Lung (tissue), 12 donors: ENCODE data around the gene CNOT11. TPM values are rescaled to one million over a fixed set of nuclear protein-coding genes. Genes with fewer than 3 reads are reported as not detected.
"Not testable (repeated sequence)": the region's sequence is repeated elsewhere in the genome, so short reads cannot be mapped to it uniquely, and the experiment has no call there.

Experiments
- ATAC-seq: fragments of 200-7000 bp; cut with Tn5 transposase; one replicate; pipeline ENCODE4 v1.9.1; 2020; ENCODE audit warnings: moderate number of reproducible peaks; ENCODE audit not compliant: insufficient read depth, low FRiP score
- DNase-seq, 3 donors: peaks; one replicate each; pipeline ENCODE4 v3.0.0-alpha.2; 2013 to 2017
- H3K27ac ChIP-seq, 2 donors: one replicate each; pipeline ENCODE4 v1.5.1; 2013; ENCODE audit warnings: mild to moderate bottlenecking in 2 of 2, moderate library complexity in 2 of 2, control low read depth in 1 of 2, inconsistent platforms in 1 of 2, low read depth in 1 of 2, low read length in 1 of 2
- H3K27me3 ChIP-seq, 3 donors: one replicate each; pipeline ENCODE4 v1.5.1; 2013; ENCODE audit warnings: low read length in 2 of 3; ENCODE audit not compliant: control insufficient read depth in 3 of 3, insufficient read depth in 3 of 3
- H3K36me3 ChIP-seq, 4 donors: one replicate each; pipeline ENCODE4 v1.5.1; 2013; ENCODE audit warnings: low read length in 4 of 4, mild to moderate bottlenecking in 1 of 4, moderate library complexity in 1 of 4; ENCODE audit not compliant: control insufficient read depth in 4 of 4, insufficient read depth in 4 of 4
- H3K4me1 ChIP-seq, 5 donors: one replicate each; pipeline ENCODE4 v1.5.1; 2013; ENCODE audit warnings: low read length in 5 of 5, mild to moderate bottlenecking in 2 of 5, moderate library complexity in 1 of 5; ENCODE audit not compliant: control insufficient read depth in 5 of 5, insufficient read depth in 5 of 5
- H3K4me3 ChIP-seq: one replicate; pipeline ENCODE4 v1.5.1; 2013; ENCODE audit warnings: mild to moderate bottlenecking, control low read depth, moderate library complexity
- H3K9ac ChIP-seq, 2 donors: one replicate each; pipeline ENCODE4 v1.5.1; 2013; ENCODE audit warnings: low read length in 2 of 2, control low read depth in 1 of 2; ENCODE audit not compliant: insufficient read depth in 1 of 2
- H3K9me3 ChIP-seq, 4 donors: one replicate each; pipeline ENCODE4 v1.5.1; 2013; ENCODE audit warnings: low read length in 3 of 4, mild to moderate bottlenecking in 1 of 4, moderate library complexity in 1 of 4; ENCODE audit not compliant: control insufficient read depth in 4 of 4, insufficient read depth in 3 of 4
- CTCF ChIP-seq: IDR thresholded peaks from 2 replicates; pipeline ENCODE4 v1.5.1; 2012; ENCODE audit warnings: mild to moderate bottlenecking; ENCODE audit errors: control extremely low read depth, extremely low read depth
- WGBS, 2 donors: extraction: QIAGEN DNeasy Blood & Tissue Kit; methylation state at CpG; one replicate each; pipeline ENCODE4 v1.1.7; 2013; 5-methylcytosine and 5-hydroxymethylcytosine counted together
- polyA plus RNA-seq, 2 donors: library from polyadenylated mRNA; stranded (reverse); fragments of 200-250 nt; gene quantifications; one replicate each; pipeline ENCODE4 v1.2.1, GENCODE V29; 2013
- total RNA-seq, 2 donors: library from RNA; depleted of rRNA in 1 of 2; stranded (reverse); fragments of >200 nt in 1 of 2; gene quantifications; one replicate each; pipeline ENCODE4 v1.2.1, GENCODE V29; 2014 to 2021
- donor health status: control.
- donor health status: control.
- donor health status: Bipolar disorder and iron deficiency.
- donor health status: healthy.
- donor health status: DM: yes; HTN: yes; CAD: no.

Gene CNOT11
- total and polyA plus RNA-seq, 4 donors: 16.4 to 32.5 (median 23.7) TPM

GRCh38 chr2:101208830-101209229 is 43.9 kb upstream of the CNOT11 start:
- ATAC-seq (no peak), DNase-seq (no peak)
- WGBS, 2 donors: 72% methylated on average over 4 of the region's 4 CpGs
- no peaks in the 10 kb centered on the region for H3K4me1 ChIP-seq
- no peak overlapping the region for H3K4me3 ChIP-seq
- no peak overlapping the region for H3K27ac ChIP-seq
- H3K9ac ChIP-seq: no peak overlapping the region
- H3K27me3 ChIP-seq: no peaks in the 10 kb centered on the region
- no peak for TF ChIP-seq CTCF
- H3K9me3 ChIP-seq: no peaks in the 10 kb centered on the region
- H3K36me3 ChIP-seq: no peaks in the 10 kb centered on the region

GRCh38 chr2:101219246-101219645 is 33.4 kb upstream of the CNOT11 start:
- no peak overlapping the region for H3K9ac ChIP-seq
- no peaks in the 10 kb centered on the region for H3K27me3 ChIP-seq
- WGBS, 2 donors: 82 to 86% methylated on average over 7 of the region's 7 CpGs
- TF ChIP-seq CTCF: no peak
- no peaks in the 10 kb centered on the region for H3K4me1 ChIP-seq
- H3K9me3 ChIP-seq: peaks cover 0 to 2% (median 0%) of the 10 kb centered on the region in 4 donors
- no peaks in the 10 kb centered on the region for H3K36me3 ChIP-seq
- ATAC-seq (no peak), DNase-seq (no peak)
- no peak overlapping the region for H3K27ac ChIP-seq
- no peak overlapping the region for H3K4me3 ChIP-seq

GRCh38 chr2:101220091-101220490 is 32.6 kb upstream of the CNOT11 start:
- not testable (repeated sequence) for H3K27ac ChIP-seq, H3K9me3 ChIP-seq, ATAC-seq, H3K27me3 ChIP-seq, H3K4me3 ChIP-seq, H3K9ac ChIP-seq, H3K4me1 ChIP-seq, DNase-seq, H3K36me3 ChIP-seq
- 96 to 97% methylated on average over 7 of the region's 7 CpGs for WGBS, 2 donors

GRCh38 chr2:101223814-101224231 is 28.9 kb upstream of the CNOT11 start:
- H3K36me3 ChIP-seq: no peaks in the 10 kb centered on the region
- no peaks in the 10 kb centered on the region for H3K27me3 ChIP-seq
- peaks cover 0 to under 1% (median 0%) of the 10 kb centered on the region in 4 donors for H3K9me3 ChIP-seq
- WGBS, 2 donors: 33 to 58% methylated on average over 7 of the region's 7 CpGs
- no peak for TF ChIP-seq CTCF
- H3K4me3 ChIP-seq: no peak overlapping the region
- H3K4me1 ChIP-seq: no peaks in the 10 kb centered on the region
- no peak overlapping the region for H3K9ac ChIP-seq
- ATAC-seq: no peak
- no peak for DNase-seq
- H3K27ac ChIP-seq: no peak overlapping the region
